HepG2 (cell line): ENCODE data around the gene TCFL5. TPM values are rescaled to one million over a fixed set of nuclear protein-coding genes. Genes with fewer than 3 reads are reported as not detected.
A peak's percentile ranks its signal among the peaks of the same experiment; 100 is the strongest.

ENCODE experiments used
- ATAC-seq: fragments of 200-7000 bp; cut with Tn5 transposase; 3 replicates; pipeline ENCODE4 v1.9.1; 2020; ENCODE audit warnings: mild to moderate bottlenecking, moderate library complexity
- BruUV-seq: library from RNA; stranded (reverse); fragments of 400-500 nt; replicated peaks from 2 replicates; lab custom pipeline; 2021; lab: Mats Ljungman, UMichigan
- CTCF ChIA-PET: fragments of 300-600 bp; formaldehyde crosslinking; extraction: SDS; loops from one replicate; lab custom pipeline; 2021; ENCODE audit warnings: low total read pairs, inconsistent platforms, low intra/inter-chr PET ratio; lab: Yijun Ruan, JAX
- POLR2A ChIA-PET: fragments of 350-600 bp; sonication (Branson Sonifier 250); formaldehyde crosslinking; loops from one replicate; lab custom pipeline; 2020; ENCODE audit warnings: antibody characterized with exemption, inconsistent platforms; lab: Yijun Ruan, JAX
- DNase-seq: peaks from one replicate; pipeline ENCODE4 v3.0.0-alpha.2; 2015; ENCODE audit warnings: low spot score
- FAIRE-seq: peaks from 3 replicates; lab custom pipeline; 2011; peaks lifted over from hg19 to GRCh38; lab: Jason Lieb, UNC
- H2AFZ ChIP-seq: one replicate; pipeline ENCODE4 v1.6.1; 2011; ENCODE audit warnings: low read length, inconsistent platforms
- H3K27ac ChIP-seq: fragments of 300-600 bp; 3 replicates; pipeline ENCODE4 v1.8.0; 2011; ENCODE audit warnings: mixed run types, mild to moderate bottlenecking, mixed read lengths, low read length, inconsistent platforms; ENCODE audit not compliant: insufficient read depth; ENCODE audit errors: extremely low read length
- H3K27me3 ChIP-seq, 2 experiments: fragments of 200-600 bp in 1 of 2; 2 replicates in 1 of 2; 3 replicates in 1 of 2; pipeline versions ENCODE4 v1.6.0 to v1.8.0; 2011; ENCODE audit warnings: low read length in 2 of 2, mild to moderate bottlenecking in 2 of 2, moderate library complexity in 2 of 2, inconsistent platforms in 1 of 2; ENCODE audit not compliant: insufficient read depth in 2 of 2, control insufficient read depth in 1 of 2
- H3K36me3 ChIP-seq, 2 experiments: fragments of 200-600 bp in 1 of 2; replicated peaks in 1 of 2; 2 replicates in 1 of 2; 3 replicates in 1 of 2; pipeline versions ENCODE4 v1.5.1 to v1.8.0; 2011; ENCODE audit warnings: low read length in 2 of 2, inconsistent platforms in 1 of 2; ENCODE audit not compliant: insufficient read depth in 2 of 2, control insufficient read depth in 1 of 2
- H3K4me1 ChIP-seq: 2 replicates; pipeline ENCODE4 v1.5.1; 2012; ENCODE audit warnings: low read length, inconsistent platforms; ENCODE audit not compliant: insufficient read depth
- H3K4me2 ChIP-seq: 2 replicates; pipeline ENCODE4 v1.6.0; 2011; ENCODE audit warnings: low read depth, low read length, inconsistent platforms
- H3K4me3 ChIP-seq, 3 experiments: fragments of 200-600 bp in 1 of 3; sonication (generic), shearing (Covaris generic) in 1 of 3; replicated peaks in 1 of 3; 2 replicates each; pipeline ENCODE4 v1.5.1; 2011 to 2016; ENCODE audit warnings: low read length in 3 of 3, inconsistent platforms in 2 of 3, low read depth in 2 of 3, mild to moderate bottlenecking in 2 of 3, control low read depth in 1 of 3, mixed read lengths in 1 of 3; ENCODE audit not compliant: insufficient read depth in 1 of 3
- H3K79me2 ChIP-seq: one replicate; pipeline ENCODE4 v1.6.1; 2011; ENCODE audit warnings: low read length, inconsistent platforms; ENCODE audit not compliant: insufficient read depth
- H3K9ac ChIP-seq: 2 replicates; pipeline ENCODE4 v1.6.0; 2011; ENCODE audit warnings: mild to moderate bottlenecking, low read depth, low read length, inconsistent platforms; ENCODE audit not compliant: insufficient read depth
- H3K9me3 ChIP-seq: 2 replicates; pipeline ENCODE4 v1.5.1; 2012; ENCODE audit warnings: mild to moderate bottlenecking, low read length
- H4K20me1 ChIP-seq: 2 replicates; pipeline ENCODE4 v1.6.0; 2011; ENCODE audit warnings: inconsistent platforms, mild to moderate bottlenecking, low read length, moderate library complexity; ENCODE audit not compliant: insufficient read depth
- AKNA ChIP-seq: sonication (generic); formaldehyde crosslinking; IDR thresholded peaks from 2 replicates; pipeline ENCODE4 v1.4.0; 2020; ENCODE audit warnings: missing genetic modification reagents, borderline replicate concordance
- CERS6 ChIP-seq: sonication (generic); formaldehyde crosslinking; IDR thresholded peaks from 2 replicates; pipeline ENCODE4 v1.5.0; 2020; ENCODE audit warnings: missing genetic modification reagents
- NONO ChIP-seq, 2 experiments: fragments of 450-650 bp in 1 of 2; sonication (generic) in 1 of 2; formaldehyde crosslinking in 1 of 2; IDR thresholded peaks in 1 of 2; conservative IDR thresholded peaks in 1 of 2; 2 replicates each; pipeline versions ENCODE4 v1.6.1 to v1.8.0; 2017 to 2022; ENCODE audit warnings: mild to moderate bottlenecking in 1 of 2, missing genetic modification reagents in 1 of 2, moderate library complexity in 1 of 2
- POLR2A ChIP-seq, 2 experiments: IDR thresholded peaks; 2 replicates each; pipeline ENCODE4 v1.6.1; 2011; ENCODE audit warnings: low read depth in 2 of 2, low read length in 2 of 2, mild to moderate bottlenecking in 1 of 2, moderate library complexity in 1 of 2; ENCODE audit not compliant: insufficient read depth in 1 of 2
- RFX5 ChIP-seq: IDR thresholded peaks from 2 replicates; pipeline ENCODE4 v1.6.1; 2011; ENCODE audit warnings: low read depth, low read length, improper control_type of control experiment
- WIZ ChIP-seq: sonication (generic); formaldehyde crosslinking; IDR thresholded peaks from 2 replicates; pipeline ENCODE4 v1.5.1; 2020; ENCODE audit warnings: mild to moderate bottlenecking, missing genetic modification reagents
- ZBTB21 ChIP-seq: sonication (generic); formaldehyde crosslinking; IDR thresholded peaks from 2 replicates; pipeline ENCODE4 v1.4.0; 2020; ENCODE audit warnings: missing genetic modification reagents
- ZBTB7A ChIP-seq: sonication (generic); formaldehyde crosslinking; IDR thresholded peaks from 2 replicates; pipeline ENCODE4 v1.8.0; 2022; ENCODE audit warnings: mild to moderate bottlenecking, missing genetic modification reagents
- ZNF562 ChIP-seq: sonication (generic); formaldehyde crosslinking; IDR thresholded peaks from 2 replicates; pipeline ENCODE4 v1.8.0; 2022; ENCODE audit warnings: missing genetic modification reagents, borderline replicate concordance
- ZNF761 ChIP-seq: sonication (generic); formaldehyde crosslinking; conservative IDR thresholded peaks from 2 replicates; pipeline ENCODE4 v1.4.0; 2020; ENCODE audit warnings: mild to moderate bottlenecking, missing genetic modification reagents
- ZNF883 ChIP-seq: sonication (generic); formaldehyde crosslinking; IDR thresholded peaks from 2 replicates; pipeline ENCODE4 v1.5.1; 2020; ENCODE audit warnings: mild to moderate bottlenecking, missing genetic modification reagents; ENCODE audit errors: not compliant biosample characterization
- WGBS: methylation state at CpG from one replicate; pipeline ENCODE4 v1.1.6; 2017; ENCODE audit warnings: low lambda C conversion rate; 5-methylcytosine and 5-hydroxymethylcytosine counted together
- in situ Hi-C: cut with HindIII; loops from 2 replicates; pipeline ENCODE4 v1.10.0; 2017; ENCODE audit warnings: low pct_unique_long_range_greater_than_20kb; ENCODE audit not compliant: extremely low pct_ligation_motif_present
- intact Hi-C: fragments of 100-400 bp; cut with micrococcal nuclease; formaldehyde crosslinking; loops from one replicate; pipeline ENCODE4 v1.10.0; 2022; ENCODE audit not compliant: unreplicated experiment
- polyA plus RNA-seq, 8 experiments: library from polyadenylated mRNA; depleted of rRNA in 3 of 8; stranded (reverse) in 7 of 8; unstranded in 1 of 8; fragments of >200 nt; fragmentation: Illumina TruSeq in 4 of 8; extraction: Trizol in 4 of 8; gene quantifications; 2 replicates each; pipeline versions ENCODE4 v1.2.1 to v1.2.3, GENCODE V29; 2011 to 2016; ENCODE audit warnings: low read depth in 4 of 8, missing spikeins in 1 of 8, mixed read lengths in 1 of 8; ENCODE audit not compliant: insufficient read depth in 1 of 8
- total RNA-seq, 5 experiments: library from RNA; depleted of rRNA; stranded (reverse); fragments of >200 nt; fragmentation: Illumina TruSeq; extraction: Trizol; gene quantifications; 2 replicates each; pipeline ENCODE4 v1.2.3, GENCODE V29; 2016; ENCODE audit warnings: low read depth in 1 of 5

Gene TCFL5
- total and polyA plus RNA-seq, 2 of the 13 experiments (the other 11 are each of a cell fraction or from before 2014, with no cell fraction given): 14.8 to 20.0 TPM

- CTCF ChIA-PET: no interaction called here
- WGBS: 94% methylated on average over 7 of the region's 7 CpGs
- H3K4me3 ChIP-seq: no peak overlapping the region
- no peak overlapping the region for H2AFZ ChIP-seq
- FAIRE-seq (no peak), ATAC-seq (no peak), DNase-seq (no peak)
- H3K9me3 ChIP-seq: no peaks in the 10 kb centered on the region
- H3K4me2 ChIP-seq: no peak overlapping the region
- no peaks in the 10 kb centered on the region for H3K27me3 ChIP-seq
- in situ Hi-C loops: no loop called here
- no peaks in the 10 kb centered on the region for H4K20me1 ChIP-seq
- no peak overlapping the region for H3K9ac ChIP-seq
- BruUV-seq: no TSS peak
- no peak overlapping the region for H3K27ac ChIP-seq
- peaks cover 29 to 47% of the 10 kb centered on the region in 2 experiments; a peak in 4 of 5 replicates for H3K36me3 ChIP-seq
- POLR2A ChIA-PET: interaction anchor here (2.4 to 2.7 kb wide), 2 partner anchors 11 to 67 kb away, joined by 8 read pairs; no protein-coding TSS in a partner anchor
- intact Hi-C loops: no loop called here
- H3K4me1 ChIP-seq: peaks cover 15% of the 10 kb centered on the region
- H3K79me2 ChIP-seq: no peaks in the 10 kb centered on the region
- TF ChIP-seq WIZ (CRISPR knock-in tag) (no peak), ZNF883 (CRISPR knock-in tag) (peak; percentile 29), ZBTB21 (0 out of 2 replicates have a peak, but pooled peaks have one; percentile 7), POLR2A (IDR thresholded peaks at IDR 0.05; ENCODE audit: insufficient read depth in 1 of 2, low read depth in 2 of 2, low read length in 2 of 2) (peak in 1 of 2 experiments; percentile 17; a peak in 1 of 4 replicates)
Measured at GRCh38 chr20:62886709-62887058, 25.1 kb upstream of the TCFL5 start.

GRCh38 chr20:62885896-62886708 lies 24.5 kb upstream of the TCFL5 start:
- Histone ChIP-seq H3K4me3 (no peak overlapping the region), H3K9me3 (no peaks in the 10 kb centered on the region), H3K4me1 (peaks cover 15% of the 10 kb centered on the region), H4K20me1 (no peaks in the 10 kb centered on the region), H3K36me3 (peaks cover 26 to 47% of the 10 kb centered on the region in 2 experiments; a peak in 4 of 5 replicates), H3K27me3 (no peaks in the 10 kb centered on the region), H3K79me2 (no peaks in the 10 kb centered on the region), H3K27ac (no peak overlapping the region), H3K4me2 (no peak overlapping the region), H2AFZ (no peak overlapping the region), H3K9ac (no peak overlapping the region)
- POLR2A ChIA-PET: interaction anchor here (2.4 kb wide), 1 partner anchor 11 kb away, joined by 8 read pairs; no protein-coding TSS in a partner anchor
- peak; percentile 1; the same call in 2 of the 3 replicates for ATAC-seq
- WGBS: 94% methylated on average over 22 of the region's 23 CpGs
- in situ Hi-C loops: no loop called here
- BruUV-seq: no TSS peak
- intact Hi-C loops: no loop called here
- CTCF ChIA-PET: no interaction called here
- no peak for DNase-seq
- FAIRE-seq: no peak
- TF ChIP-seq NONO (IDR thresholded peaks at IDR 0.05) (no peak), NONO (CRISPR knock-in tag; conservative IDR thresholded peaks at IDR 0.05) (peak; percentile 3; the same call in 1 of the 2 replicates), CERS6 (no peak), ZBTB7A (CRISPR knock-in tag) (0 out of 2 replicates have a peak, but pooled peaks have one; percentile 33), ZNF761 (CRISPR knock-in tag) (no peak), RFX5 (no peak), AKNA (CRISPR knock-in tag) (no peak), ZNF562 (CRISPR knock-in tag) (no peak)
